ENCODE measurements around the gene CDH13.

The CDH13 gene

DNA sequence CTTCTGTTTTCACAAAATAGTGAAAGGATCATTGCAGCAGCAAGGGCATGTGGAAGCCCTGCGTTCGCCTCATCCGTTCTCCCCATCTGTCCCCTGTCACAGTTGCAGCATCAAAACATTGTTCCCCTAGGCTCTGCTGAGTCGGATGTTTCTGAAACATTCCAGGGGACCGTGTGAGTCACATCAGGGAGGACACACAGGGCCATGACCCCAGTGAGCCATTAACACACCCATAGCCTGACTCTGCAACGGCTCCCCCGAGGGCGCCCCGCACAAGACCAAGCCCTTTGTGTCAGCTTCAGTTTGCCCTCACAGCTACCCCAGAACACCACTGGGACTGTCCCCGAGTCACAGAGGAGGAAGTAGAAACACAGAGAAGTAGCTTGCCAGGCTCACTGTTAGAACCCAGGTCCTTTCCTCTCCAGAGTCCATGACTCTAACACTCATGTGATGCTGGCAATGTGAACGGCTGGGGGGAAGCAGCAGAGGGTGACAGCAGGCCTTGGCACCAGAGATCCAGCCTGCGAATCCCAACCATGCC lies 1117.7 kb downstream of the CDH13 start:
- DNase-seq = no peak

DNA sequence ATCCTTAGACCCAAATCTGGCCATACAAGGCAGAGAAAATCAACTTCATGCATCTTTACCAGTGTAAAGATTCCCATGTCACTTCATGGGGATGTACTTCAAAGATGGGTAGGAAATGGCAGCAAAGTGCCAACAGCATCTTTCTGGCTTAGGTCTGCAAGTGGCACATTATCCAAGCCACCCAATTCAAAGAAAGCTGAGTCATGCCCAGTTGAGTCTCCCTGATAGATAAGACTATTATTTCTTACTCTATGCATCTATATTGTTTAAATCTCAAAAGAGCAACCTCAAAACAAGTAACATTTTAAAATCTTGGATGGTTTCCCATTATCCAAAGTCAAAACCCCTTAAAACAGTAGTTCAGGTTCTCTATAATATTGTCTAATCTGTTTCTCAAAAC lies 1119.8 kb downstream of the CDH13 start:
- no peak for DNase-seq

DNA sequence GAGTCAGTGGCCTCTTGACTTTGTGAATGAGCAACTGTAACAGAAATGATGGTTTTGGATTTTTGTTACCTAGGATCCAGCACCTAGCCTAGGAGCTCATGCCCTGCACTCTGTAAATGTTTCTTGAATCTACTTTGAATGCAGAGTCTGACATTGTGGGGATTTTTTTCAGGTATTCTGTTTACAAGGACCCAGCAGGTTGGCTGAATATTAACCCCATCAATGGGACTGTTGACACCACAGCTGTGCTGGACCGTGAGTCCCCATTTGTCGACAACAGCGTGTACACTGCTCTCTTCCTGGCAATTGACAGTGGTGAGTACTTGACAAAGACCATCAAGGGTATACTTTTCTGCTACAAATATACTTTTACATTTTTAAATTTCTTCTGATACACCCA lies 1121.2 kb downstream of the CDH13 start:
- DNase-seq = no peak

DNA sequence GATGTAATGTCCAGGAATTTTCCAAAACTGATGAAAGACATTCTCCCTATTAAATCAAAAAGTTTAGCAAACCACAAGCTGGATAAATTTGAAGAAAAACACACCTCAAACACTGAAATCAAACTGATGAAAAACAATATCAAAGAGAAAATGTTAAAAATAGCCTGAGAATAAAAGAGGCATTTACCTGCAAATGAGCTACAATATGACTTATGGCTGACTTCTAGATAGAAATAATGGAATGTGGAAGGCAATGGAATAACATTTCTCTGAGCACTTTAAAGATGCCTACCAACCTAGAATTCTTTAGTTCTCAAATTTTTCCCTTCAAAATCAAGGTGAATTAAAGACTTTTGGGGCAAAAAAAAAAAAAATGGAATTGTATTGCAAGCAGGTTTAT lies 1128.6 kb downstream of the CDH13 start:
- DNase-seq = no peak

DNA sequence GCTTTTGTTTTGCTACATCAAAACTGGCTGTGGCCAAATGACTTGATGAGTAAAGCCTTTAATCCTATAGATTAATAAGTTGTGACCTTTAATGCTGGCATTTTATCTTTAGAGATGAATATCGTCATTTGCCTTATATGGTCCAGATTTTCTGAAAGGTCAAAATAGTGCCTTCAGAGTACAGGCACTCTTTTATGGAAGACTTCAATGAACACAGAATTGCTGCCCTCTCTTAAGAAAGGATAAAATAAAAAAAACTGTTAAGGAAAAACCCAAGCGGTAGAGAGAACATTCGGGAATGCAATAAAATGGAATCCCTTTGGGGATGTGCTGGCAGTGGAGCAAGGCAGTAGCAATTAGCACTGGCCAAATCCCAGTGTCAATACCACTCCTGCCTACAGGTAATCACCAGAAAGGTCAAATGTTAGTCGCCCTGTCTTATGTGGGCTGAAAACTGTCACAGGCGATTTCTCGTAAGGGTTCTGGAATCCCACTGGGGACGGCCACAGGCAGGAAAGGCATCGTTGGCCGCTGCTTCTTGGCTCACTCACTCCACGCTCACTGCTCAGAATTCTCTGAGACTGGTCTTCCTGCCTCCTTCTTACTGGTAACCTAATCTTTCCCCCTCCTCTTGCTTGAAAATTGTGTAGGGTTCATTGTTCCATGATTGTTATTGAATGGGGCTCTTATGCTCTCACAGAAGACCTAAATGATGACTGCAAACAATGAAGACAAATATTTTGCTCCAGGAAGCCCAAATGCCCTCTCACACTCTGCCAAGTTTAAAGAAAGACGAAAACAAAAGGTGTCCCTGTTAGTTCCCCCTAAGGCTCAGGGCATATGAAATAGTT lies 1135.6 kb downstream of the CDH13 start:
- DNase-seq = no peak

DNA sequence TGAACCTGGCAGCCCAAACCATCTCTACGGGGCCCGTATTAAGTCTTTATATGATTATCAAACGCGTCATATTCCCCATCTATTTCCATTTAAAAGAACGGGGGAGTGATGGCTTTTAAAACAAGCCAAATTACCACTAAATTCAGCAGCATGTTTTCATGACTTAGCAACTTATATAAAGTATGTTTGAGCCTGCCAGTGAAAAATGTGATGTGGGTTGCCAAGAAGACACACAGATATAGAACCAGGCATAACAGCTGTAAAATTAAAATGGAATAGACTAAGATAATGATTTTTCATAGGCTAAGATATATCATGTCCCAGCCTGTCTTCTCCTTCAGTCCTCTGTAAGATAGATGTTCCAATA lies 1136.2 kb downstream of the CDH13 start:
- DNase-seq = no peak

DNA sequence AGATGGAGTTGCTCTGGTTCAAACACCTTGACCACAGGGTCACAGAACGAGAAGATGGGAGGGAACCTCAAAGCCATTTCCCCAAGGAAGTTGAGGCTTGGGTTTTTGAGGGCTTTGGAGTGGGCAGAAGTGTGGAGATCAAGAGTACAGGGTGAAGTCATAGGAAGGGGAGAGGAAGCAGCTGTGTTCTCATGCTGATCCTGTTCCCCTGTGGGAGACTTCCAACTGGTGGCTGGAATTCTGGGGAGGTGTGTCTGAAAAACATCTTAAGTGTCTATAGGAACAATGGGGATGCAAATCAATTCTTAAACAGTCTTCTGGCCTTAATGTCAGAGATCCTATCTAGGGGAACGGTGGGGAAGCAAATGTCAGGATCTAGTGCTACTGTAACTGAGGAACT lies 1142.2 kb downstream of the CDH13 start:
- DNase-seq = no peak

DNA sequence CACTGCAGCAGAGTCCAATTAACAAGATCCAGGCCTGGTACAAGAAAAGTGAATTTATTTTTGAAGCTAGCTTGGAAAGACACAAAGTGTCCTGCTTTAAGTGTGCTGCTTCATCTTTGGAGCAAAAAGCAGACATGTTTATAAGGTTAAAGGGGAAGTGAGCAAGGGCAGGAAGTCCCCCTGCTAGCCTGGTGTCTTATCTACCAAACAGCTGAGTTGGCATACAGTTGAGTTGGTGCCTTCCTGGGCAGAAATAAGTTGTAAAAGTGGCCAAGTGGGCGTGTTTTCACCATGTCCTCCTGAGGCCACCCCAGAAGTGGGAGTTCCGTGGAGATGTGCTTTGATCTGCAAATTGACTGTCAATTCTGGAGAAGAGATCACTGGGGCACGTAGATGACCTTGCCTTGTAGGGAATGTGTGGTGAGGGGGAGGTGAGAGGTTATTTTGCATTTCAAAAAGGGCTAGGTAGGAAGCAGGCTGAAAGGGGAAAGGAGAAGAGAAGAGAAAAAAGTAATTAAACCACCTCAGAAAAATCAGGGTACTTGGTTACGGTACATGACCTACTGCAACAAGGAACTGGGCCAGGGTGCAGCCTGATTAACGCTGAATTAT lies 1142.7 kb downstream of the CDH13 start:
- DNase-seq = no peak

DNA sequence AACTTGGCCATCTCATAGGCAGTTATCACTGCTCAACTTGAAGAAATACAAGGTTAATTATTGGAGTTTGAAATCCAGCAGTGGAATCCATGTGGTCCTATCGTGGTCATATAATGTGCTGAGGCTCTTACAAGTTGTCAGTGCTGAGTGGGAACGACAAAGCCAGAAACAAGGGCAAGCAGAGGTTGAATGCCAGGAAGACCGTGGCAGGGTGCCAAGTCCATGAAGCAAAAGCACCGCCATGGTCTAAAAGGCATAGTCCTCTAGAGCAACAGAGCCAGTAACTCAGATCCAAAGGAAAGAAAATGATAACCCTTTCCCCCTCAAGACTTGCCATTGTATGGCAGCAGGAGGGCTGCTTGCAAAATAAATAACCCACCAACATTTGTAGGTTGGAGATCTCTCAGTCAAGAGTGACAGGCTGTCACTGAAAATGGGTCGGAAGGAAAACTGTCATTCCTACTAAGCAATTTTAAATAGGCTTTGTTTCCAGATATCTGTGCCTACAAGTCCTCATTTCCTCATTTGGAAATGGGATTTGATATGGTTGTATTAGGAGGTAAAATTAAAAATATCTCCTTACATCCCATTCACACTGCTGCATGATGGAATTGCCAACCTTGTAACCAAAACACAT lies 1144.7 kb downstream of the CDH13 start:
- no peak for DNase-seq

DNA sequence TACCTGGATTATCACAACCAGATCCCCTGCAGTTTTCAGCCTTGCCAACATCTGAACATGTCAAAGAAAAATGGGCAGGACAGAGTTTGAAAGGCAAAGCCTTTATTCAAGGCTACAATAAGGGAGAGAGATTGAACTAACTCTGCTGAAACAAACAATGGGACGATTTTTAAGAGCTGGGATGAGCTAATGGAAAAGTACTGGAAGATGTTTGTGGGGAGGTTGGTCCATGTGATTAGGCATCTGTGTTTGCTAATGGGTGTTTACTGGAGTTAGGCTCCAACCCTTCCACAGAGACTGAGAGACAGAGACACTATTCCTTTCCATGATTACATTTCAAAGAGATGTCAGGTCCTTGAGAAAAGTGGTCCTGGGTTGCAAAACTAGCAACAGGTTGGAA lies 1146.0 kb downstream of the CDH13 start:
- no peak for DNase-seq

DNA sequence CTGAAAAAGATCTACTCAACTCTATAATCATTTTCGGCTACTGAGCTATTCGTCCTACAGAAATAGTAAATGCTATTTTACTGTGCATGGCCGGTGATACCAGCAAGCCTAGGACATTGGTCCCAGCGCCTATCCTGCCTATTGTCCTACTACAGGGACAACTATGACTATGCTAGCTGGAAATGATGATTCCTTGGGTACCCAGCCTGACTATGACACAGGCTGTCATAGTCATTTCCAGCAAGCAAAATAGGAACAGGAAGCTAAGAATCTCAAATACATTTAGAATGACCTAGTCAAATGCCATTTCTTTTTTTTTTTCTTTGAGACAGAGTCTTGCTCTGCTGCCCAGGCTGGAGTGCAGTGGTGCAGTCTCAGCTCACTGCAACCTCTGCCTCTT lies 1147.3 kb downstream of the CDH13 start:
- no peak for DNase-seq

DNA sequence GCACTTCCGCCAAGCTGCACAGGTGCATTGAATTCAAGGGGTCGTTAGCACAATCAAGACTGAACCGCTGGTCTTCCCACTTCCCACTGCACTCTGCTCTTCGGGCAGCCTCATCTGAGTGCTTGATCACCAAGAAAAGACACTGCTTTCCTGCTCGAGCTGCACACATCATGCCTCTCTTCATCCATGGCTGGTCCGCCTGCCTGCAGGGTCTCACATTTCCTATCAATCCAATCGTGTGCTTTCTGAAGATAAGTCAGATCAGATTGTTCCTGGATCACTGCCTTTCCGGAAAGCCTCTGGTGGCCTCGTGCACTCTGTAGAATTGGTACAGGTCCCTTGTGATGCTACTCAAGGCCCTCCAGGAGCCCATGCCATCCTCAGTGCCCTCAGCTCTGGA lies 1150.2 kb downstream of the CDH13 start:
- DNase-seq = no peak

DNA sequence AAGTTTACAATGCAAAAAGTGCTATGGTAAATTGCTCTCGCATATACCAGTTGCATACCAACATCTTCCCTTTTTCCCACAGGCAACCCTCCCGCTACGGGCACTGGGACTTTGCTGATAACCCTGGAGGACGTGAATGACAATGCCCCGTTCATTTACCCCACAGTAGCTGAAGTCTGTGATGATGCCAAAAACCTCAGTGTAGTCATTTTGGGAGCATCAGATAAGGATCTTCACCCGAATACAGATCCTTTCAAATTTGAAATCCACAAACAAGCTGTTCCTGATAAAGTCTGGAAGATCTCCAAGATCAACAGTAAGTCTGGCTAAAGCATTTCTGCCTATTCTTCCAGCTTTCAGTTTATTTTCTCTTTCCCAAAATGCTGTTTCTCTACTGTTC lies 1153.1 kb downstream of the CDH13 start:
- no peak for DNase-seq

DNA sequence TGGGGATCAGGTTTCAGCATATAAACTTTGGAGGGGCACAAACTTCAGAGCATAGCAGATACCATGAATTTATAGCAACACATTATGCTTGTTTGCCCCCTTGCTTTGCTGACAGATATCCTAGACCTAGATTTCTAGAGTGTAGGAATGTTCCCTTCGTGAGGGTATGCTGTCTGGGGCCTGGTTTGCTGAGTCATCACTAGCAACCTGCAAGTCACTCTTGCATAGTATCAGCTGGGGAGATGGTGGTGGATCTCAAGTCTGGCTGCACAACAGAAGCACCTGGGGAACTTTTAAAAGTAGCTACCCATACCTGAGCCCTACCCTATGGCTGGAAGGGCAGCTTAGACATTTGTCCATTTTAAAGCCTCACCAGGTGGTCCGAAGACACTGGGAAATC lies 1158.7 kb downstream of the CDH13 start:
- DNase-seq = no peak

DNA sequence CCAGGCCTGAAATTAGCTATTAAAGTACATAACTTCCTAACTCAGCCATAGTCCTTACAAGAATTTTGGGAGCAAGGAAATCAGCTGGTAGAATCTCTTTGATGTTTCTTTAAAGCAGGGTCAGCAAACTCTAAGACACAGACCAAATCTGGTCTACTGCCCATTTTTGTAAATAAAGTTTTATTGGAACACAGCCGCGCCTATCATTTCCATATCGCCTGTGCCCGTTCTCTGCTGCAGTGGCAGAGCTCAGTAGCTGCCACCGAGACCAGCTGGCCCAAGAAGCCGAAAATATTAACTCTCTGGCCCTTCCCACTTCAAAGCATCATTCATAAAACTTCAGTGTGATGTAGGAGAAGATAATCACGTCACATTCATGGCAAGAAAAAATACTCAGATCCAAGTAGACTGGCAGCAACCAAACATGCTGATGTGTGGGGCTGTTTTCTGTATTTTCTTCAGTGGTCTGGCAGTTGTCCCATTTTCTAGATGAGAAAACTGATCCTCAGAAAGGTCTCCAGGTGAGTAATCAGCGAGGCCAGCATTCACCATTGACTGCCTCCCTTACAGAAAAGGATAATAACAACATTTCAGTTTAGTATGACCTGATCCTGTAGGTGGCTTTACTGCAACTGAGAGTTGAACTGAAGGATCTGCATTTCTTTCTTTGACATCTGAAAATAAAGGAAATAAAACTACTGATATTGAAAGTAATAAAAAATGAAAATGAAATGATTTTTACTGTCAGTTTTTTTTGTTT lies 1163.1 kb downstream of the CDH13 start:
- DNase-seq = no peak

DNA sequence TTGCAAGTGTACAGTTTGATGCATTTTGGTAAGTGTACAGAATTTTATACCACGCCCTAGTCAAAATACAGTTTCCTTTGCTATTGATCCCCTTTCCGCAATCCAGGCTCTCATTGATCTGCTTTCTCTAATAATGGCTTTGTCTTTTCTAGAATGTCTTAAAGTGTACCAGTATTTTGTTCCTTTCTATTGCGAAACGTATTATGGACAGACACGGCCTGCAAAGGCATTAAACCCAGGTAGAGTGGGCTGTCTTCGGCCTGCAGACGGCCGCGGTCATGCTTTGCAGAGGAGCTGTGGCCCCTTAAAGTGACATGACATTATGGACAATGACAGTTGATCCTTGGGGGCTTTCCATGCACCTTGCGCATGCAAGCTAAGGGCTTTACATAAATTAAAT lies 1165.1 kb downstream of the CDH13 start:
- no peak for DNase-seq

DNA sequence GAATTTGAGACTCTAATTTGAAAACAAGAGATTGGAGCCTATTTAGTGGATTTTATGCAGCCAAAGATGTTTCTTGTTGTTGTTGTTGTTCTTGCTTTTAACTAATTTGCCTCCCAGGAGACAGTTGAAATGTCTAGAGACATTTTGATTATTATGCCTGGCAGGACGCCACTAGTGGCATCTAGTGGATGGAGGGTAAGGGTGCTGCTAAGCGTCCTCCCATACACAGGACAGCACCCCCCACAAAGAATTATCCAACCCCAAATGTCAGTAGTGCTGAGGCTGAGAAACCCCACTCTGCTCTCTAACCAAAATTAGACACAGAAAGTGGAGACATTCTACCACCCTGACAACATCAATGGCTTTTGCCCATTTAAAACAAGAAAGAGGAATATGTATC lies 1165.6 kb downstream of the CDH13 start:
- DNase-seq = no peak

DNA sequence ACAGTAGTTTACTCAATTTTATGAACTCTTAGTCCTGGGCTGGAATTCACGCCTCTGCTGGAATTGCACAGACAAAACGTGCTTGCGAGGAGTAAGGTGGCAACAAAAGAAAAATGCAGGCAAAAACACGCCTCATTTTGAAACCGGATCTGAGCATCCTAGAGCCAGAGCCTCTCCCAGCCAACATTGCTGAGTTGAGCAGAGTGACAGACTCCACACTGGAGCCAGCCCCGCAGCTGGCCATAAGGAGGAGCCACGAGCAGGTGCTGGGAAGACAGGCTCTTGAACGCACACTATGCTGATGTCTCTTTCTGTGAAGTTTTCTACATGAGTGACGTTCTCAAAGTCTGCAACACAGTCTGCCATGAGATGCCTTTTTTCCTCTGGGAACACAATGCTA lies 1166.4 kb downstream of the CDH13 start:
- DNase-seq = no peak

DNA sequence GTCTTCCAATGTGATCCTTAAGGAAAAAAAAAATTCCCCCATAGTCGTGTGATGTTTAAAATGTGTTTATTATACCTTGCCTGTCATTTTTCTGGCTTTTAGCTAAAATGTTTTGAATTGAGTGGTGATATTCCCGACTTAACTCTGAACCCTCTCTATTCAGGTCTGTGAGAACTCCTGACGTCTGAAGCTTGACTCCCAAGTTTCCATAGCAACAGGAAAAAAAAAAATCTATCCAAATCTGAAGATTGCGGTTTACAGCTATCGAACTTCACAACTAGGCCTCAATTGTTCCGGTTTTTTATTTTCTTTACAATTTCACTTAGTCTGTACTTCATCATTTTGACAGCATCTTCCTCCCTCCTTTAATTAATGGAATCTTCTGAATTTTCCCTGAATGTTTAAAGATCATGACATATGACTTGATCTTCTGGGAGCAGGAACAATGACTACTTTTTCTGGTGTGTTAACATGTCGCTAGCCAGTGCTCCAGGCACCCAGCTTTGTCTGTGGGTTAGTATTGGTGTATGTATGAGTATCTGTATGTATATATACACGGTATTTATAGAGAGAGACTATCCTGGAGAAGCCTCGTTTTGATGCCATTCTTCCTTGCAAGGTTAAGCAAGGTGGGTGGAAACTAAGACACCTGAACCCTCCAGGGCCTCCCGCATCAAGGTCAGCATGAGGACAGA lies 1168.2 kb downstream of the CDH13 start:
- DNase-seq = no peak

DNA sequence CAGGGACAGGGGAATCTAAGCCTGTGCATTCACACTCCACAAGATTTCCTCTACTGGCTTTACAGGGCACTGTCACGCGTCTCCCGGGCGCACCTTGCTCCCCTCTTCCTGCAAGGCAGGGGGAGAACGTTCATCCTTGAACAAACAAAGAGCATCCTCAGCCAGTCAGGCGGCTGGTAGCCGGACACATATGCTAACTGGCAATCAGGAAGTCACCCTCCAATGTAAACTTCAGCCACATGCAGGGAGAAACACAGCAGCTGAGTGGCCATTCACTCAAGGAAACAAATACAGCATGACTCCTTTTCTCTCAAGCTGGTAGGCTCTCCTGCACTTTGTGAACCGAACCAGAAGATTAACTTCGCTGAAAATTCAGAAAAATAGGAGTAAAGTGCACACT lies 1170.2 kb downstream of the CDH13 start:
- DNase-seq = no peak

DNA sequence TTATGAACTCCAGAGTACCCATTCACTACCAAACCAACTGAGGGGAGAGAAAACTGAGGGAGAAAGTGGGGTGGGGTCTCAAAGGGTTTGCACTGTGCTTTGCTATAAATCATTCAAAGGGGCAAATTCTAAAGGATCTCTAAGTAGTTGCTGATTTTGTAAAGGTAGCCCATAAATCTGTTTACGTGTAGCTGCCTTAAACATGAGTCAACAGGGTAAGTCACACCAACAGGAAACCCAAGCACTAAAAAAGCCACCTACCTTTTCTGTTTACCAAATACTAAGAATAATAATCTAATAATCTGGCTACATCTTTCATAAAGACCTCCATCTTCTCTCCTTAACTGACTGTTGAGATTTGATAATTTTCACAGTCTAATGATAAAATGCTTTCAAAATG lies 1172.6 kb downstream of the CDH13 start:
- DNase-seq = no peak

DNA sequence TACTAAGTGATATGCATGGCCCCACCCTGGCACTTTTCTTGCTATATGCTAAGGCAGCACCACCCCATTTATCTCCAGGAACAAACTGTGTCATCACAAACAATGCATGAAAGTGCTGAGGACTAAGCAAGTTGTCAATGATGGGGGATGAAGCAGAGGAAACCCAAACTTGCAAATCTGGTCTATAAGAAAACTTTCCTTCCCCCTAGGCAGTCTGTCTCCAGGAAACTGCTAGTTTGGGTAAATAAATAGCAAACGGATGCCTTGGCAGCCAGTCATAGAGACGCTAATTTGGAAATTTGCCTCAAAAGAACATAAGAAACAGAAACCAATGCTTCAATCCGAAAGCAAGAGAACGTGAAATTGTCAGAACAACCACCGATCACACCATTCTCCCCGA lies 1175.4 kb downstream of the CDH13 start:
- DNase-seq = no peak

All from NK-92 treated with Interleukin-12 subunit alpha and Interleukin-12 subunit beta, amount 100 ng/mL, for 24 hours (cell line).